Measurements from ENCODE around the gene MPP3. TPM values are rescaled to one million over a fixed set of nuclear protein-coding genes. Genes with fewer than 3 reads are reported as not detected.

Gene MPP3
- total and polyA plus RNA-seq, 9 of the 15 experiments (the other 6 are each of a cell fraction or from before 2014, with no cell fraction given) = 0.41 to 10.4 (median 4.5) TPM

DNA sequence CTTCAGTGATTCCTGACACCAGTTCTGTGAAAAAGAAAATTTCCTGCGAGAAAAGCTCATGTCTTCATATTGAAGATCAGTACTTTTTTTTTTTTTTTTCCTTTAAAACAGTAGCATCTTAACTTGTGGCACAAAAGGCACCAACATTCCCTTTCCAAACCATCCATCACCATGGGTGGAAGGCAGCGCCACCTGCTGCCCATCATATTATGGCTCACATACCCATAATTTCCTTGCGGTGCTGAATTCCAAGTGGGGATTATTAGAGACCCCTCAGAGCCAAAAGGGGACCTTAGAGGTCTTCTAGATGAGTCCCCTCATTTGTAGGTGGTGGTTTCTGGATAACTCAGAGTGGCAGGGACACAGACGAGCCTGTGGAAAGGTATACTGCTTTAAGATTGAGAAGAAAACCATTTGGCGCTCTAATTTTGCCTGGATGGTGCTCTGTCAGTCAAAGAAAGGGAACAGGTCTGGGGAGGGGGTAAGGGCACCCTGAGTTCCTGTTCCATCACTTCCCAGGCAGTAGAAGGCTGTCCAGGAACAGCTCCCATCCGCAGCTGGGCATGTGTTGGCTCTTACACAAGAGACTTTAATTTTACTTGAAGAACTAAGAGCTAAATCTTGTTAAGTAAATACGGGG lies 66.4 kb downstream of the MPP3 start (continued):
- TF ChIP-seq, protein P1, sequence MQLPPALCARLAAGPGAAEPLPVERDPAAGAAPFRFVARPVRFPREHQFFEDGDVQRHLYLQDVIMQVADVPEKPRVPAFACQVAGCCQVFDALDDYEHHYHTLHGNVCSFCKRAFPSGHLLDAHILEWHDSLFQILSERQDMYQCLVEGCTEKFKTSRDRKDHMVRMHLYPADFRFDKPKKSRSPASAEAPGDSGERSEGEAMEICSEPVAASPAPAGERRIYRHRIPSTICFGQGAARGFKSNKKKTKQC (CRISPR knock-in tag; IDR thresholded peaks at IDR 0.05) = no peak
- no peak for TF ChIP-seq HDGF (IDR thresholded peaks at IDR 0.05)
- TF ChIP-seq, protein P2, sequence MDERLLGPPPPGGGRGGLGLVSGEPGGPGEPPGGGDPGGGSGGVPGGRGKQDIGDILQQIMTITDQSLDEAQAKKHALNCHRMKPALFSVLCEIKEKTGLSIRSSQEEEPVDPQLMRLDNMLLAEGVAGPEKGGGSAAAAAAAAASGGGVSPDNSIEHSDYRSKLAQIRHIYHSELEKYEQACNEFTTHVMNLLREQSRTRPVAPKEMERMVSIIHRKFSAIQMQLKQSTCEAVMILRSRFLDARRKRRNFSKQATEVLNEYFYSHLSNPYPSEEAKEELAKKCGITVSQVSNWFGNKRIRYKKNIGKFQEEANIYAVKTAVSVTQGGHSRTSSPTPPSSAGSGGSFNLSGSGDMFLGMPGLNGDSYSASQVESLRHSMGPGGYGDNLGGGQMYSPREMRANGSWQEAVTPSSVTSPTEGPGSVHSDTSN (CRISPR knock-in tag; IDR thresholded peaks at IDR 0.05; ENCODE audit: low read depth) = no peak
- TF ChIP-seq, protein P2 (tag; conservative IDR thresholded peaks at IDR 0.05; ENCODE audit: low read depth) = no peak; the same call in 1 of the 2 replicates
- TF ChIP-seq, protein P3, sequence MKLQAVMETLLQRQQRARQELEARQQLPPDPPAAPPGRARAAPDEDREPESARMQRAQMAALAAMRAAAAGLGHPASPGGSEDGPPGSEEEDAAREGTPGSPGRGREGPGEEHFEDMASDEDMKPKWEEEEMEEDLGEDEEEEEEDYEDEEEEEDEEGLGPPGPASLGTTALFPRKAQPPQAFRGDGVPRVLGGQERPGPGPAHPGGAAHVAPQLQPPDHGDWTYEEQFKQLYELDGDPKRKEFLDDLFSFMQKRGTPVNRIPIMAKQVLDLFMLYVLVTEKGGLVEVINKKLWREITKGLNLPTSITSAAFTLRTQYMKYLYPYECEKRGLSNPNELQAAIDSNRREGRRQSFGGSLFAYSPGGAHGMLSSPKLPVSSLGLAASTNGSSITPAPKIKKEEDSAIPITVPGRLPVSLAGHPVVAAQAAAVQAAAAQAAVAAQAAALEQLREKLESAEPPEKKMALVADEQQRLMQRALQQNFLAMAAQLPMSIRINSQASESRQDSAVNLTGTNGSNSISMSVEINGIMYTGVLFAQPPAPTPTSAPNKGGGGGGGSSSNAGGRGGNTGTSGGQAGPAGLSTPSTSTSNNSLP (IDR thresholded peaks at IDR 0.05; ENCODE audit: borderline replicate concordance, low read depth, low read length) = no peak
- no peak for TF ChIP-seq MAFF (IDR thresholded peaks at IDR 0.05; ENCODE audit: low read length)
- TF ChIP-seq CREBBP (IDR thresholded peaks at IDR 0.05; ENCODE audit: low read depth, low read length) = no peak
- TF ChIP-seq, protein P4, sequence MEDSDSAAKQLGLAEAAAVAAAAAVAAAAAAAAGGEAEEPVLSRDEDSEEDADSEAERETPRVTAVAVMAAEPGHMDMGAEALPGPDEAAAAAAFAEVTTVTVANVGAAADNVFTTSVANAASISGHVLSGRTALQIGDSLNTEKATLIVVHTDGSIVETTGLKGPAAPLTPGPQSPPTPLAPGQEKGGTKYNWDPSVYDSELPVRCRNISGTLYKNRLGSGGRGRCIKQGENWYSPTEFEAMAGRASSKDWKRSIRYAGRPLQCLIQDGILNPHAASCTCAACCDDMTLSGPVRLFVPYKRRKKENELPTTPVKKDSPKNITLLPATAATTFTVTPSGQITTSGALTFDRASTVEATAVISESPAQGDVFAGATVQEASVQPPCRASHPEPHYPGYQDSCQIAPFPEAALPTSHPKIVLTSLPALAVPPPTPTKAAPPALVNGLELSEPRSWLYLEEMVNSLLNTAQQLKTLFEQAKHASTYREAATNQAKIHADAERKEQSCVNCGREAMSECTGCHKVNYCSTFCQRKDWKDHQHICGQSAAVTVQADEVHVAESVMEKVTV (CRISPR knock-in tag; IDR thresholded peaks at IDR 0.05) = 0 out of 2 replicates have a peak, but pooled peaks have one; percentile 8
- TF ChIP-seq CTBP1 (IDR thresholded peaks at IDR 0.05; ENCODE audit: borderline replicate concordance) = no peak
- TF ChIP-seq OTX1 (CRISPR knock-in tag; IDR thresholded peaks at IDR 0.05) = no peak
- TF ChIP-seq, protein P5, sequence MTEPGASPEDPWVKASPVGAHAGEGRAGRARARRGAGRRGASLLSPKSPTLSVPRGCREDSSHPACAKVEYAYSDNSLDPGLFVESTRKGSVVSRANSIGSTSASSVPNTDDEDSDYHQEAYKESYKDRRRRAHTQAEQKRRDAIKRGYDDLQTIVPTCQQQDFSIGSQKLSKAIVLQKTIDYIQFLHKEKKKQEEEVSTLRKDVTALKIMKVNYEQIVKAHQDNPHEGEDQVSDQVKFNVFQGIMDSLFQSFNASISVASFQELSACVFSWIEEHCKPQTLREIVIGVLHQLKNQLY (CRISPR knock-in tag; conservative IDR thresholded peaks at IDR 0.05) = no peak
- no peak for TF ChIP-seq POLR2A (conservative IDR thresholded peaks at IDR 0.05)
- no peak for TF ChIP-seq SAFB (IDR thresholded peaks at IDR 0.05; ENCODE audit: borderline replicate concordance, low read depth, low read length)
- TF ChIP-seq, protein P6, sequence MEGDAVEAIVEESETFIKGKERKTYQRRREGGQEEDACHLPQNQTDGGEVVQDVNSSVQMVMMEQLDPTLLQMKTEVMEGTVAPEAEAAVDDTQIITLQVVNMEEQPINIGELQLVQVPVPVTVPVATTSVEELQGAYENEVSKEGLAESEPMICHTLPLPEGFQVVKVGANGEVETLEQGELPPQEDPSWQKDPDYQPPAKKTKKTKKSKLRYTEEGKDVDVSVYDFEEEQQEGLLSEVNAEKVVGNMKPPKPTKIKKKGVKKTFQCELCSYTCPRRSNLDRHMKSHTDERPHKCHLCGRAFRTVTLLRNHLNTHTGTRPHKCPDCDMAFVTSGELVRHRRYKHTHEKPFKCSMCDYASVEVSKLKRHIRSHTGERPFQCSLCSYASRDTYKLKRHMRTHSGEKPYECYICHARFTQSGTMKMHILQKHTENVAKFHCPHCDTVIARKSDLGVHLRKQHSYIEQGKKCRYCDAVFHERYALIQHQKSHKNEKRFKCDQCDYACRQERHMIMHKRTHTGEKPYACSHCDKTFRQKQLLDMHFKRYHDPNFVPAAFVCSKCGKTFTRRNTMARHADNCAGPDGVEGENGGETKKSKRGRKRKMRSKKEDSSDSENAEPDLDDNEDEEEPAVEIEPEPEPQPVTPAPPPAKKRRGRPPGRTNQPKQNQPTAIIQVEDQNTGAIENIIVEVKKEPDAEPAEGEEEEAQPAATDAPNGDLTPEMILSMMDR (IDR thresholded peaks at IDR 0.05 in 2 of 3, conservative IDR thresholded peaks at IDR 0.05 in 1 of 3; ENCODE audit: insufficient read depth in 2 of 3, low read depth in 1 of 3, low read length in 3 of 3) = peak; percentile 75 to 87 (median 80)
- TF ChIP-seq, protein P7, sequence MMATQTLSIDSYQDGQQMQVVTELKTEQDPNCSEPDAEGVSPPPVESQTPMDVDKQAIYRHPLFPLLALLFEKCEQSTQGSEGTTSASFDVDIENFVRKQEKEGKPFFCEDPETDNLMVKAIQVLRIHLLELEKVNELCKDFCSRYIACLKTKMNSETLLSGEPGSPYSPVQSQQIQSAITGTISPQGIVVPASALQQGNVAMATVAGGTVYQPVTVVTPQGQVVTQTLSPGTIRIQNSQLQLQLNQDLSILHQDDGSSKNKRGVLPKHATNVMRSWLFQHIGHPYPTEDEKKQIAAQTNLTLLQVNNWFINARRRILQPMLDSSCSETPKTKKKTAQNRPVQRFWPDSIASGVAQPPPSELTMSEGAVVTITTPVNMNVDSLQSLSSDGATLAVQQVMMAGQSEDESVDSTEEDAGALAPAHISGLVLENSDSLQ (IDR thresholded peaks at IDR 0.05) = peak; percentile 32; the same call in 1 of the 2 replicates
- no peak for TF ChIP-seq RBM22 (IDR thresholded peaks at IDR 0.05; ENCODE audit: low read depth, low read length, poor library complexity, severe bottlenecking)
- peak; percentile 67 for TF ChIP-seq KLF16 (IDR thresholded peaks at IDR 0.05)
- TF ChIP-seq ETV1 (tag; conservative IDR thresholded peaks at IDR 0.05; ENCODE audit: low read depth) = no peak

All from K562 (cell line).